Measurements from ENCODE around the gene PKN3.

GRCh38 chr9:128701227-128701854, 962 bp upstream of the PKN3 start:
- TF ChIP-seq CTCF (optimal IDR thresholded peaks at IDR 0.05 in 1 of 3, IDR thresholded peaks at IDR 0.05 in 1 of 3, conservative IDR thresholded peaks at IDR 0.05 in 1 of 3; ENCODE audit: extremely low read depth in 1 of 3, insufficient read depth in 2 of 3, low read length in 3 of 3) (no peak), EZH2 (IDR thresholded peaks at IDR 0.05; ENCODE audit: low read length) (no peak)
